Measurements from ENCODE around the gene VSIR.

VSIR gene

DNA sequence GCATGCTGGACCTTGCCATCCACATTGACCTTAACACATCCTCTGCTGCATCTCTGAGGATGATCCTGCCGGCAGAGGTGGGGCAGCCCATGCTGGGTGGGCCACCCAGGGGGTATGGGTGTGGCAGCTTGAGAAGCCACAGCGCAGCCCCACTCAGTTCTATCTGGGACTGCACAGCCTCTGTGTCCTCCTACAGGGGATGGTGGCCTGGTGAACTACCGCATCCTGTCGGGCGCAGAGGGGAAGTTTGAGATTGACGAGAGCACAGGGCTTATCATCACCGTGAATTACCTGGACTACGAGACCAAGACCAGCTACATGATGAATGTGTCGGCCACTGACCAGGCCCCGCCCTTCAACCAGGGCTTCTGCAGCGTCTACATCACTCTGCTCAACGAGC lies 41.5 kb downstream of the VSIR start:
- H3K4me1 Mint-ChIP-seq (ENCODE audit: low read depth) = peaks cover 60% of the 10 kb centered on the region
- no peaks in the 10 kb centered on the region for H3K9me3 Mint-ChIP-seq
- H3K27ac Mint-ChIP-seq = no peak overlapping the region
- no peak overlapping the region for H3K4me3 Mint-ChIP-seq
- no peaks in the 10 kb centered on the region for H3K27me3 Mint-ChIP-seq (ENCODE audit: low read depth)
- H3K36me3 Mint-ChIP-seq (ENCODE audit: low read depth) = no peaks in the 10 kb centered on the region

DNA sequence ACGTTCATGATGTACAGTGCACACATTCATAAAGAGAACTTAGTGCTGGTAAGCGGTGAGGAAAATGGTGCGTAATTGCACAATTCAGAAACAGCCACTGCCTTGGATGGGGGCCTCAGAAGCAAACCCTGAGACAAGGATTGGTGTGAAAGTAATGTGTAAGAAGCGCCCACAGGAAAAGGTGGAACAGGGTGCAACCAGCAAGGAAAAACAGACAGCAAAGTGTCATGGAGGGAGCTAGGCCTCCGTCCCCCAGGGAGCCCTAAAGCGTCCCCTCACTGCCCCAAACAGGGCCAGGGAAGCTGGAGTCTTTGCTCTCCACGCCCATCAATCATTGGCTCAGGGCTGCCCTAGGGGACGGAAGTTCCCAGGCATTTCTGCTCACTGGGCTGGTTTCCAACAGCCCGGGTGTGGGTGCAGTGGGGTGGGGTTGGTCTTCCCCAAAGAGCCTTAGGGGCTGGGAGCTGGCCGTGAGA lies 44.1 kb downstream of the VSIR start:
- Mint-ChIP-seq H3K27ac (peak overlapping the region; percentile 92), H3K36me3 (ENCODE audit: low read depth) (no peaks in the 10 kb centered on the region), H3K9me3 (no peaks in the 10 kb centered on the region), H3K4me1 (ENCODE audit: low read depth) (peaks cover 59% of the 10 kb centered on the region), H3K27me3 (ENCODE audit: low read depth) (no peaks in the 10 kb centered on the region), H3K4me3 (peak overlapping the region; percentile 21)

DNA sequence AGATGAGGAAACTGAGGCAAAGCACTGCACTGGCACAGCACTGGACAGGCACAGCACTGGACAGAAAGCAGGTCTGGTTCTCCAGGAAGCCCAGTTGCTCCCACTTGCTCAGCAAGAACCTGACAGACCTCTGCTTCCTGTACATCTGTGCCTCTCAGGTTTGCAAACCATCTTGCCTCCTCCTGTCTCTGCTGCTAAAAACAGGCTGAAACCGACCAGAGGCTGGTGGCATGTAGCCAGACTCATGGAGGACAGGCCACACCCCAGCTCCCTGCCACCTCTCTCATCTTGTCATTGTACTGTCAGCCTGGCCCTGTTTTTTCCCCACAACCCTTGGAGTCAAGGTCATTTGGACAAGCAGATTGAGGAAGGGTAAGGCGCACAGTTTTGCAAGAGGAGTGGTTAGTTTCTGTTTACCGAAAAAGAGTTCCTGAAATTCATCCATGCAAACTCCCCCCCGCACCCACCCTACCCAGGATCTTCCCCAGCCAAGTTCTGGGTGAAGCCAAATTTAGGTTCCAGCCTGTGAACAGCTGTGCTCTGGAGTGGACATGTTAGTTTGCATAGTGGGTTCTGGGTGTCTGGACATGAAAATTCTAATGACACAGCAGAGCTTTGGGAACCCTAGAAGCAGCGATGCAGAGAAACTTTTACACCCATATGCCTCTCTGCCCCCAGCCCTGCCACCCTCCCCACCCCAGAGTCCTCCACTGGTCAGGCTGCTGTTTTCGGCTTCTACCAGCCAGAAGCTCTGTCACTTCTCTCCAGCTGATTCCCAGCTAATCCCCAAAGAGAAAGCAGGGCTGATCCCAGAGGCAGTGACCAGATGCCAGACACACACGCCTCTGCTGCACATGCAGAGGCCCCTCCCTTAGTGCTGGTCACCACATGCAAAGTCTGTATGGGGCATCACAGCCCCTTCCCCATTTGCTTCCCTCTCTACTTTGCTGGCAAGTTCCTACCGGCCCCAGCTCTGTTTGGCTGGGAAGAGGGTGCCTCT lies 45.3 kb downstream of the VSIR start:
- Mint-ChIP-seq H3K27ac (peak overlapping the region; percentile 92), H3K4me1 (ENCODE audit: low read depth) (peaks cover 55% of the 10 kb centered on the region), H3K4me3 (peak overlapping the region; percentile 43), H3K9me3 (no peaks in the 10 kb centered on the region), H3K36me3 (ENCODE audit: low read depth) (no peaks in the 10 kb centered on the region), H3K27me3 (ENCODE audit: low read depth) (no peaks in the 10 kb centered on the region)

DNA sequence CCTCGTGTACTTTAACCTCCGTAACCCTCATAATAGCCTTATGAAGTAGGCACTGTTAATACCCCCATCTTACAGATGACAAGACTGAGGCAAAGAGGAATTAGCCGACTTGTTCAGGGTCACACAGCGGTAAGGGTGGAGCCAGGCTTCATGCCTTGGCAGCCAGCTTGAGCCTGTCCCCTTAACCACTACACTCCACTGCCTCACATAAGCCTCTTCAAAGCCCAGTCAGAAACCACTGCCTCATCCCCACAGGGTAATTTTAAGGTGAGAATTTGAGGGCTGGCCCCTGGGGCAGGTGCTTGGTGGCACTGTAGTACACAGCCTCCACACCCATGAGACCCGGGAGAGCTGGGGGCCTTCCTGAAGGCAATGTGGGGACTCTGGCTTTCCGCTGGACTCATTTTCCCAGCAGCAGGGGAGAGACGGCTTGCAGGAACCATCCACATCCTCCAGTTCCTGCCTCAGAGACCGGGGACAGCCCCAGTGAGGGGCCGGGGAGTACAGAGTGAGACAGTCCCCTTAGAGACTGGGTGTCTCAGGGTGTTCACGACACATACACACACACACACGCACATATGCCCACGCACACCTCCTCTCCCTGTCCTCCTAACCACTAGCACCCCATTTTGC lies 46.1 kb downstream of the VSIR start:
- peak overlapping the region; percentile 92 for H3K27ac Mint-ChIP-seq
- no peaks in the 10 kb centered on the region for H3K36me3 Mint-ChIP-seq (ENCODE audit: low read depth)
- no peaks in the 10 kb centered on the region for H3K9me3 Mint-ChIP-seq
- peak overlapping the region; percentile 43 for H3K4me3 Mint-ChIP-seq
- H3K27me3 Mint-ChIP-seq (ENCODE audit: low read depth) = no peaks in the 10 kb centered on the region
- H3K4me1 Mint-ChIP-seq (ENCODE audit: low read depth) = peaks cover 52% of the 10 kb centered on the region

DNA sequence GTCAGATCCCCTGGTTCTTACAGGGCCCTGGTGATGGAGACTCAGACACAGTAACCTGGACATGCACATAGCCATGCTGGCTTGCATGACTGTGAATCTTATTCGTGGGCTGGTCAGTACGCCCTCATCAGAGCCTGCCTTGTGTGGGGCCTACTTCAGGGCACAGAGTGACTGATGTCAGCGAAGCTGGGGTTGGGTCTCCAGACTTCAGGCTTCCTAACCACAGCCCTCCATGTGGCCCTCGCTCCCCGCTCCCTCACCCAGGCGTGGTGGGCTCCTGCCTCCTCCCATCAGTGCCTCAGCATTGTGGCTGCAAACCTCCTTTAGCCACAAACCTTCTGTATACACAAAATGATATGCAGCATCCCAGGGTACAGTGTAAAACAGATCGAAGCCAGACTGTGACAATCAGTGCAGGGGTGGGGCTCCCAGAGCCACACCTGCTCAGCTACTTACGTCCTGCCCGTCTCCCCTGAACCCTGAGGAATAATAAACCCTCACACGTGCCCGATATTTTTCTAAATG lies 46.7 kb downstream of the VSIR start:
- Mint-ChIP-seq H3K4me3 (peak overlapping the region; percentile 43), H3K27ac (peak overlapping the region; percentile 92), H3K27me3 (ENCODE audit: low read depth) (no peaks in the 10 kb centered on the region), H3K9me3 (no peaks in the 10 kb centered on the region), H3K4me1 (ENCODE audit: low read depth) (peaks cover 48% of the 10 kb centered on the region), H3K36me3 (ENCODE audit: low read depth) (no peaks in the 10 kb centered on the region)

DNA sequence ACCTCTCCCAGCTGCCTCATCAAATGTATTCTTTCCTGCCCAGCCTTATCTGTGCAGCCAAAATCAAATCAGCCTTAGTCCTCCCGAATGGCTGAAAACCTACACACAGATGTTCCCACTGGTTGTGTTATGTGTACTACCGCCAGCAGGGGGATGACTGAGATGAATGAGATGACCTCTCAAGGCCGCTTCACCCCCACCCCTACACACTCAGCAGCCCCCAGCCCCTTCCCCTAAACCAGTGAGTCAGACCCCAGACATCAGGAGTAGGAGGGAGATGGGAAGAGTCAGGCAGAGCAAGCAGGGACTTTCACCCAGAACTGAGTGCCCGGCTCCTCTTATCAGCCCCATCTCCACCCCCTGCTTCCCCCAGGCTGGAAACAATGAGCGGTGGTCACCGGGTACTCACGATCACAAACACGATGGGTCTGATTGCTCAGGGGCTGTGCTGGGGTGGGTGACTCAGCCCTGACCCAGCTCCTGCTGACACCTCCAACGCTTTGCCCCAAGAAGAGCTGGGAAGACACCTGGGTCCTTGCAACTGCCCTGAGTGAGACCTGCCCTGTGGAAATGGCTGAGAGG lies 47.2 kb downstream of the VSIR start:
- no peaks in the 10 kb centered on the region for H3K27me3 Mint-ChIP-seq (ENCODE audit: low read depth)
- H3K36me3 Mint-ChIP-seq (ENCODE audit: low read depth) = no peaks in the 10 kb centered on the region
- H3K4me1 Mint-ChIP-seq (ENCODE audit: low read depth) = peaks cover 43% of the 10 kb centered on the region
- peak overlapping the region; percentile 43 for H3K4me3 Mint-ChIP-seq
- no peaks in the 10 kb centered on the region for H3K9me3 Mint-ChIP-seq
- H3K27ac Mint-ChIP-seq = peak overlapping the region; percentile 92

DNA sequence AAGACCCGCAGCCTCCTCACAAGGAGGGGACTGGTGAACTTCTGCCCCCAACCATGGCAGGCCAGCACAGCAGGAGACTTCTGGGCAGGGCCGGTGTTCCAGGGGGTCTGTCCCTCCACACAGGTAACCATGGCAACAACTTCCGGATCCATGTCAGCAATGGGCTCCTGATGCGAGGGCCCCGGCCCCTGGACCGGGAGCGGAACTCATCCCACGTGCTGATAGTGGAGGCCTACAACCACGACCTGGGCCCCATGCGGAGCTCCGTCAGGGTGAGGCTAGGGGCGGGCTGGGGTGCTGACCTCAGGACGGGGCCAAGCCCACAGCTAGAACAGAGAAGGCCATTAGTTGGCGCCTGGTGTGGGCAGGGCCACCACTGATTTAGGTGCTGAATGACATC lies 48.1 kb downstream of the VSIR start:
- Mint-ChIP-seq H3K27ac (no peak overlapping the region), H3K27me3 (ENCODE audit: low read depth) (no peaks in the 10 kb centered on the region), H3K9me3 (no peaks in the 10 kb centered on the region), H3K4me1 (ENCODE audit: low read depth) (peaks cover 43% of the 10 kb centered on the region), H3K4me3 (no peak overlapping the region), H3K36me3 (ENCODE audit: low read depth) (no peaks in the 10 kb centered on the region)

DNA sequence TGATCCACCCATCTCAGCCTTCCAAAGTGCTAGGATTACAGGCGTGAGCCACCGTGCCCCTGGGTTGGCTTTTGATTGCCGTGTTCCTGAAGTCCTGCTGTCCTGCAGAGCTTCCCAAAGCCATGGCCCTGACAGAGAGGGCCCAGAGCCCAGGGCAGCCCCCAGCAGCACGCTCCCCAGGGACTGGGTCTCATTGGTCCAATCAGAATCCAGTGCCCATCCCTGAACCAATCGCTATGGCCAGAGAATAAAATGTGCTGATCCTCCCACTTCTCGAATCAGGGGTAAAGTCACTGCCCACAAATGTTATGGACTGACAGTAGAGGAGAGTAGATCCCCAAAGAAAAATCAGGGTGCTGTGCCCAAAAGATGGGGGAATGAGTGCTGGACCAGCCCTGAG lies 48.8 kb downstream of the VSIR start:
- Mint-ChIP-seq H3K9me3 (no peaks in the 10 kb centered on the region), H3K4me1 (ENCODE audit: low read depth) (peaks cover 43% of the 10 kb centered on the region), H3K36me3 (ENCODE audit: low read depth) (no peaks in the 10 kb centered on the region), H3K27ac (no peak overlapping the region), H3K27me3 (ENCODE audit: low read depth) (no peaks in the 10 kb centered on the region), H3K4me3 (no peak overlapping the region)

DNA sequence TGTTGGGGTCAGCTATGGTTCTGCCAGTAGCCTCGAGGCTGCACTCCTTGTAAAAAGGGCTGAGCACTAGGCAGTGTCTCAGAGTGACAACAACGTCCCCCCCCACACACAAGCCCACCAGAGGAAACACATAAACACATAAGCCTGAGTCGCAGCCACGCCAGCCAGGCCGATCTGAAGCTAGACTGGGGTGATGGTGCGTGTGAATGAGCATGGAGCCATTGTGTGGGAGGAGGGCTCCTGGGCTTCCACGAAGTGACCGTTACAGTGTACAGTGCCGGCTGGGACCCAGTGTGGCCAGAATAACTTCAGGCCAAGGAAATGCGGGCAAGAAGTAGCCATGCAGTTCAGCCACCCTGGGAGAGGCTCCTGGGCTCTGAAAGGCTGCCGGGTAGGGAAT lies 50.0 kb downstream of the VSIR start:
- Mint-ChIP-seq H3K27ac (no peak overlapping the region), H3K27me3 (ENCODE audit: low read depth) (no peaks in the 10 kb centered on the region), H3K9me3 (no peaks in the 10 kb centered on the region), H3K4me1 (ENCODE audit: low read depth) (peaks cover 34% of the 10 kb centered on the region), H3K36me3 (ENCODE audit: low read depth) (no peaks in the 10 kb centered on the region), H3K4me3 (no peak overlapping the region)

DNA sequence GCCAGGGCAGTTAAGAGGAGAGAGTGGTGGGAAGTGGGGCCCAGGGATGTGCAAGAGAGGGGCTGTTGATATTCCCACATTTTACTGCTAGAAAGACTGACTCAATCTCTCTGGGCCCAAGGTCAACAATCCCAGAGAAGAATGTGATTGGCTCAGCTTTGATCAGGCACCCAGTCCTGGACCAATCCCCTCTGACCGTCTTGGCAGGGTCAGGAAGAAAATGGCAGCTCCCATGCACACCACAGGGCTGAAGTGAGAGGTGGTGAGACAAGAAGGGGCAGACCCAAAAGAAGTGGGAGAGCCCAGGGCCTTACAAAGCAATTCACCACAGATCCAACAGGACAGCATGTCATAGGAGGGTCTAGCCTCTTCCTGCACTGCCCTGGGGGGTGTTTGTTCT lies 50.5 kb downstream of the VSIR start:
- Mint-ChIP-seq H3K36me3 (ENCODE audit: low read depth) (no peaks in the 10 kb centered on the region), H3K27me3 (ENCODE audit: low read depth) (no peaks in the 10 kb centered on the region), H3K27ac (no peak overlapping the region), H3K4me1 (ENCODE audit: low read depth) (peaks cover 31% of the 10 kb centered on the region), H3K4me3 (no peak overlapping the region), H3K9me3 (no peaks in the 10 kb centered on the region)

DNA sequence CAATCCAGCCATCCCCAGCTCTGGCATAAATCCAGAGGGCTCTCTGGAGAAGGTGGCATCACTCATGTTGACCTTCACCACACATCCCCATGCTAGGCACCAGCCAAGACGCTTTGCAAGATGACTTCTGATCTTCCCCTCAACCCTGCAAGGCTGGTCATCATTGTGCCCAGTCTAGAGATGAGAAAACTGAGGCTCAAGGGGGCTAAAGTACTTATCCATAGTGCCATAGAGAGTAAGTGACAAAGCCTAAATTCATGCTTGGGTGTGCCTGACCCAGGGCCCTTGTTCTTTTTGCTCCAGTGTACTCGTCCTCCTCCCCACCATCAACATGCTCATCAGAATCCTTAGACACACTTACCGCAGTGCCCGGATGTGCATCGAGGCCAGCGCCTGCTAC lies 52.0 kb downstream of the VSIR start:
- no peak overlapping the region for H3K4me3 Mint-ChIP-seq
- peaks cover 19% of the 10 kb centered on the region for H3K4me1 Mint-ChIP-seq (ENCODE audit: low read depth)
- H3K36me3 Mint-ChIP-seq (ENCODE audit: low read depth) = no peaks in the 10 kb centered on the region
- H3K9me3 Mint-ChIP-seq = no peaks in the 10 kb centered on the region
- H3K27ac Mint-ChIP-seq = no peak overlapping the region
- no peaks in the 10 kb centered on the region for H3K27me3 Mint-ChIP-seq (ENCODE audit: low read depth)

DNA sequence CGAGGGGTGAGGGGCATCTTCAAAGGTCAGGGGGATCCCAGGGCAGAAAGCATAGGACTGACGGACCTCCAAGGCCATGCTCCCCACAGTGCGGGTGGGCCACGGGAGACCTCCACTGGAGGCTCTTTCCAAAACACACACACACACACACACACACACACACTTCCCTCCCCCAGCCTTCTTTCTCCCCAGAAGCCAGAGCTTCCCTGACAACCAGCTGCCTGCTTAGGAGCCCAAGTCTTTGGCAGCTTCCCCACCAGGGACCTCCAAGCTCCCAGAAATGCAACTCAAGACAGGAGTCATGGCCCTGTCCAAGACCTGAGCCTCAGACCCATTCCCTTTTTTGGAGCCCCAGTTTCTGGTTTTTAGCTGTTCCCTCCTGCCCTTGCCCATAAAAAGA lies 53.0 kb downstream of the VSIR start:
- Mint-ChIP-seq H3K27ac (no peak overlapping the region), H3K4me1 (ENCODE audit: low read depth) (peaks cover 16% of the 10 kb centered on the region), H3K36me3 (ENCODE audit: low read depth) (no peaks in the 10 kb centered on the region), H3K27me3 (ENCODE audit: low read depth) (no peaks in the 10 kb centered on the region), H3K9me3 (no peaks in the 10 kb centered on the region), H3K4me3 (no peak overlapping the region)

DNA sequence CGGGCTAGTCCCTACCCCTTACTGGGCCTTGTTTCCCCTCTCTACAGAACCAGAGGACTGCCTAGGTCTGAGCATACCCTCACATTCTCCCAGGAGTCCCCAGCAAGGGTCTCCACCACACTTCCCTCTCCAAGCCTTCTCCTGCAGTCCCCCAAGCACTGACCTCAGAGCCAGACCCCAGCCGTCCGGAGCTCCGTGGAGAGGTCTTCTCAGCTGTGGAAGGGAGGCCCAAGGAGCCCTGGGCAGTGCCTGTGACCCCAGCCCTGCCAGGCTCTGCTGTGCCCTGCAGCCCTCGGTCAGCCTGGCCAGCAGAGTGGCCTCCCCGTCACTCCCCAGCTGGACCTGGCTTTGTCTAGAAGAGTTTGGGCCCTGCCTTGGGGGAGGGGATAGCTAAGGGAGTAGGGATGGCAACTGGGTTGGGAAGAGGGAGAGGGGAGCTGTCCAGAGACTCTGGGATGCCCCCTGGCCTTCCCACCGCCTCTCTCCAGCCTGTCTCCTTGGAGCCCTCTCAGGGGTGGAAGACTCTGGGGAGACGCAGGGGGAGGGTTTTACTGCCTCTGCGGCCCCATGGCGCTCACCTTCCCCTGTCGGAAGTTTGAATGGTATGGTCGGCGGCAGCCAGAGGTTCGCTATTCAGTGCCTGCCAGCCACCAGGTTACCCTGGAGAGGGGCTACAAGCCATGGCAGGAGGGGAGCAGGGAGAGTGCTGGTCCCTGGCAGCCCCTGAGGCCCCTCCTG lies 53.7 kb downstream of the VSIR start, which contains the start of gene C10orf105:
C10orf105 (minus strand) TSS at position 315 of the 738 bp plus-strand sequence. CDS start 3,441 bp downstream, outside the sequence.
- Mint-ChIP-seq H3K27ac (no peak within 1 kb of the TSS), H3K27me3 (ENCODE audit: low read depth) (no peaks in the 10 kb centered on the region), H3K4me3 (no peak within 1 kb of the TSS), H3K9me3 (no peaks in the 10 kb centered on the region), H3K36me3 (ENCODE audit: low read depth) (no peaks in the 10 kb centered on the region), H3K4me1 (ENCODE audit: low read depth) (peaks cover 18% of the 10 kb centered on the region)

DNA sequence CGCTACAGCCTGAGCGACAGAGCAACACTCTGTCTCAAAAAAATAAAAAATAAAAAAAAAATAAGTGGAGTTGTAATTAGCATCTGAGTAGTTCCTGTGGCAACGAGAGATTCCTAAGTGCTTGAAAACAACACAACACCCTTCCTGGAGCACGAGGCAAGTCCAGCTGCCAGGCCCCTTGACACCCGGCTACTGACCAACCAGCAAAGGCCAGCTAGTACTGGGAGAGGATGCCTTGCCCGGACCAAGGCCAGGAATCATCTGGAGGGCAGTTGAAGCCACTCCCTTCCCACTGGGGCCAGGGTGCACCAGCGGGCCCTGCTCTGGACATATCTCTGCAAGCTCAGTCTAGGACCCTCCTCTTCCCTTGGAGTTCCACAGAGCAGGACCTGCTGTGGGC lies 54.3 kb downstream of the VSIR start:
- H3K27me3 Mint-ChIP-seq (ENCODE audit: low read depth) = no peaks in the 10 kb centered on the region
- no peaks in the 10 kb centered on the region for H3K36me3 Mint-ChIP-seq (ENCODE audit: low read depth)
- H3K4me3 Mint-ChIP-seq = no peak overlapping the region
- no peaks in the 10 kb centered on the region for H3K9me3 Mint-ChIP-seq
- peaks cover 21% of the 10 kb centered on the region for H3K4me1 Mint-ChIP-seq (ENCODE audit: low read depth)
- H3K27ac Mint-ChIP-seq = no peak overlapping the region

Data from T-helper 1 cell treated with Interleukin-12 subunit alpha and Interleukin-12 subunit beta and Interleukin-4 antibody, amounts not matched to agents 30 μg/mL and 1 μg/mL, for 36 hours (primary cell).